ENCODE data around the gene RIMBP2.

RIMBP2 gene

DNA sequence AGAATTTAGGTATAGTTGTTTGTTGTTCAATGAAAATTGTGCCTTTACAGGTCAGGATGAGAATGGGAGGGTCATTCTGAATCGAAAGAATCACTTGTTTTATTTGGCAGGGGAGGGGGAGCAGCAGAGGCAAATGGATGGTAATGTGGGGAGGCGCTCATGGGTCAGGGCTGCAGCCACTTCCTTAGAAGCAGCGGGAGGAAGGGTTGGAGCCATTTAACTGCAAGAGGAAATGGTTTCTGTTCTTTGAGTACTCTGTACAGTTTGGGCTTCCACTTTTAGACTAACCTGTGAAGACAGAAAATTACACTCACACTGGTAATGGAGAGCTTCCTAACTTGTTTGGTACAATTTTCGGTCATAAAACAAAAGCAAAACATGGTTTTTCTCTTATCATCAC, 321.2 kb downstream of the RIMBP2 start:
- no peak for DNase-seq

DNA sequence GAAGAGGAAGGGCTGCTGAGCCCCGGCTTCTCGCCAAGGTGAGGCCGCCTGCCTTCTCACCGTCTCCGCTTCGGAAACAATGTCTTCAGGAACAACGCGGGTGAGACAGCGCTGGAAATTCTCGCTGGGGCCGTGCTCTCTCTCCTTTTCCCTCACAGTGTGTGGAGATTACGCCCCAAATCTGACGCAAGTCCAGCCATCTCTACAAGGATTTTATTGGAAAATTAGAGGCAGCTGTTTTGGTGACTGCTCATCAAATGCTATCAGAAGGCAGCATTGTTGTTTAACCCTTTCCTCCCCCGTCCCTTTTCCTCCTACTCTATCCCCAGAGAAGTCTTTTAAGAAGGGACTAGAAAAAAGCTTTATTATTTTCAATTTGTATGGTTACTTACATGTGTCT, 324.9 kb downstream of the RIMBP2 start:
- no peak for DNase-seq

DNA sequence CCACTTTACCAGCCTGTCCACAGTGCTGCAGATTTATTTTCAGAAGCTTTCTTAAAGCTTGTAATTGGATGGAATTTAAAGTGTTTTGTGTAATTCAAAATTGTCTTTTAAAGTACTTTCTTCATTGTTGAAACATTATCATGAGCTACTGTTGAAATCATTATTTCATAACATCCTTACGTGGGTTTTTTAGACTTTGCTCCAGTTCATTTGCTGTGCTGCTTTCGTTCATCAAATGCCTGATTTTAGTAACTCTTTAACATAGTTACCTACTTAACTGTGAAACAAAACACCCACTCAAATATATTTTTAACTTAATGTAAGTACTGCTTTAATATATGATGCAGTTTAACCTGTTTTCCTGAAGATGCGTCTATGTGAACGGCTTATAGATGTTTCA, 330.9 kb downstream of the RIMBP2 start:
- DNase-seq: no peak

DNA sequence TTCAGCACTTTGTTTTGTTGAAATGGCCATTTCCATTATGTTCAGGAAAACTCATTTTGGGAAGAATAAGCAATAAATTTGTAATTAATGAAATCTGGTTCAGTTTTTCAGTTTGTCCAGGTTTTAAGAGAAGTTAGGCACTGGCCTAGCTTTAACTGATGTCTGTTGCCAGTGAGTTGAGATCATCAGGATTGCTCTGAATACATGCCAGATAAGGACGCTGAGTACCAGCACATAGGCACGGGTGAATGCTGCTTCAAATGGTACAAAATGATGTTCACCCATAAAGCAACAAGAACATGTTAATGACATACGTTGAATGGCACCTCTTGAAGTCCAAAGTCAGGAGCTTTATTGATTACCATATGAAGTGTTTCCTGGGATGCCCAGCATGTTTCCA, 331.9 kb downstream of the RIMBP2 start:
- no peak for DNase-seq

DNA sequence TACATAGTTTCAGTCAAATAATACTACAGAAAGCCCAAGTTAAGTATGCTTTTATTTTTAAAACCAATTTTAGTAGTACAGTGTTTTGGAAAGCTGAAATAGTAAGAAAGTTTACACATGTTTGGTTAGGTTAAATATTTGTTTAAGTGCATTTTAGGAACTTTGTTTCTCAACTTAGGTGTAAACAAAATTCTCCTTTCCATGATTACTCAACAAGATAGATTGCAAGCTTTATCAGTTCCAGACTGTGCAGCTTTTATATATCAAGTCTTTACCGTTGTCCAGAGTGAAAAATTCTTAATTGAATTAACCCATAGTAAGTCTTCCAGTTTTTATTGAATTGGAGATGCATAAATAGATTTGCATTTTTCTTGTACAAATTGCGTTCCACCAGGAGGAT, 333.3 kb downstream of the RIMBP2 start:
- no peak for DNase-seq

DNA sequence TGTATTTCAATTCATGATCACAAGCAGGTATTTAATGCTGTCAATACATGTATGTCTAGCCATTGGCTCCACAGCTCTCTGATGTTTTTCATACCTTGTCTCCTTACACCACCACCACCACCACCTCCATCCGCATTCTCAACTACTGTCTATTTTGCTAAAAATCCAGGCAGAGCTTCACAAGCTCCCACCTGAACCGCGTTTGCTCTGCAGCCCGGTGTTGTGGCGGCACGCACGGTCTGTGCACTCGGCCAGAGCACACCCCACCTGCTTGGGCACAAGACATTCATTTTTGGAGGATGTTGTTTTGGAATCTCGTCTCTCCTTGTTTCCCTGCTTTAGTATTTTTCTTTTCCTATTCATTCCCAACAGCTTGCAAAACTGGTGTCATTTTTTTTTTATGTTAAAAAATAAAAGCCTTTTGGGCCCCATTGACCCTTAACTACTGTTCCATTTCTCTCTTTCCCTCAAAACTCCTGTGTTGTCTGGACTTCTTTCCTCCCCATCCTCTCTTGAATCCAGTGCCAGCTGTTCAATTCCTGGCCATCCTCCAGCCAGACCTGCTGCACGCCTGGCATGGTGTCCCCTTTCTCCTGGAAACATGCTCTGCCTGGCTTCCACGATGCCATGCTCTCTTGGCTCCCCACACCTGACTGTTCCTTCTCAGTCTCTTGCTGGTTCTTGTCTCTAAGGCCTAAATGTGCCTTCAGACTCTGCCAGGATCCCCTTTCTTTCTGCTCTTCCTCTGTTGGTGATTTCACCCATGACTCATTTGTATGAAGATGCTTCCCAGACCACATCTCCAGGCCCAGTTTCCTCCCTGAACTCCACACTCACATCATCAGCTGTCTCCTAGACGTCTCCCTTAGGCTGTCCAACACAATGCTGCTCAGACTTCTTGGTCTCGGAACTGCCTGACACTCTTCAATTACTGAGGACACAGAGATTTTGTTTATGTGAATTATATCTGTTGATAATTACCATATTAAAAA, 340.5 kb downstream of the RIMBP2 start:
- DNase-seq: no peak

DNA sequence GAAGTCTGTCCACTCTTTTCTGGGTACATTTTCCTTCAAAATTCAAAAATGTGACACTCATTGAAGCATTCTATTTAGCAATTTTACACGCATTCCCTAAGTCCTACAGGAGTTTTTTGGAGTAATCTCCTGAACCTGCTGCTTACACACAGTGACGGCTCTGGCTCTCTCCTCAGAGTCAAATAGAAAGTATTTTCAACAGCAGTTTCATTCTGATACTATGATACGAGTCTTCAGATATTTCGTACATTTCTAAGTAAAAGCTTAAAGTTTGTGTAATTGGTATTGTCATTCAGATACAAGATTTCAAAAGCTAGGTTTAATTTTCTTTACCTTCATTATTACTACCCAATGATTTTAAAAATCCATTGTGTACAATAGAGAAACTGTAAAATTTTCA, 342.0 kb downstream of the RIMBP2 start:
- DNase-seq: no peak

DNA sequence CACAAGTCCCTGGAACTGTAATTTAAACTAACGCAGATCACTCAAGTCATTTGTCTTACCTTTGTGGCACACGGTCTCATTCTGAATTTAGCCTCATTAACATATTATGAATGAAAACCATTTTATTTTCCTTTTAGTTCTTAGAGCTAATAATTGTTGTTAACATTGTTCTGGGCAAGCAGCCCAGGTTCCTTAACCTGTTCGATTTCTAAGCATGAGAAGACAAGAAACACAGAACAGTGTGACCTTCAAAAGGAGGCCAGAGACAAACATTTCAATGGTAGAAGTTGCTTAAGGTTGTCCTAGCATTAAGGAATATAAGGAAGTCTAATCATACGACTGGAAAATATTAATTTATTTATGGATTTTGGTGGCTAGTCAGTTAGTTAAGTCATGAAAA, 343.2 kb downstream of the RIMBP2 start:
- no peak for DNase-seq

DNA sequence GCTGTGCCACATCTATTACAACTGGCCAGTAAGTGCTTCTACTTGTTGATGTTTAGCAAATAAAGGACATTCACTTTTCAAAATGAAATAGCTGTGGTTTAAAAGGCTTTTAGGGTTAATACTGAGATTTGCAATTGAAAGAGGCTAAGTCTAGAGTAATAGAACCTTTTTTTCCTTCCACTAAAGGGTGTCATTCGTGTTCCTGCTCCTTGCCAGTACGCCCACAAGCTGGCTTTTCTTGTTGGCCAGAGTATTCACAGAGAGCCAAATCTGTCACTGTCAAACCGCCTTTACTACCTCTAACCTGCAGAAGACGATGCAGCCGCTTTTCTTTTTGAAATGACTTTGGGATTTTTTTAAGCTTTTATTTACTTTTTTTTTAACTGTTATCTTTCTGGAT, 344.8 kb downstream of the RIMBP2 start:
- DNase-seq: no peak

DNA sequence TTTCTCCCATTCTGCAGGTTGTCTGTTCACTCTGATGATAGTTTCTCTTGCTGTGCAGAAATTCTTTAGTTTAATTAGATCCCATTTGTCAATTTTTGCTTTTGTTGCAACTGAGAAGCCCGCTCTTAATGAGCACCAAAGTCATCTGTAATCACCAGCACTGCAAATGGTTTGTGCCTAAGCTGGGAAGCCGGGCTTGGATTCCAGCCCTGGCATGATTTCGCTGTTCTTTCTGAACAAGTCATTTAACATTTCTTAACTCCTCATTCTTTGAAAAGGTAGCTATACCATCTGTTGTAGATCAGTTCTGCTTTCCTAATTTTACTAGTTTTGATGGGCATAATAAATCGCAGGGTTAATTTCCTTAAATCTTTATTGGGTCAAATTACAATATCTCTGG, 346.3 kb downstream of the RIMBP2 start:
- no peak for DNase-seq

DNA sequence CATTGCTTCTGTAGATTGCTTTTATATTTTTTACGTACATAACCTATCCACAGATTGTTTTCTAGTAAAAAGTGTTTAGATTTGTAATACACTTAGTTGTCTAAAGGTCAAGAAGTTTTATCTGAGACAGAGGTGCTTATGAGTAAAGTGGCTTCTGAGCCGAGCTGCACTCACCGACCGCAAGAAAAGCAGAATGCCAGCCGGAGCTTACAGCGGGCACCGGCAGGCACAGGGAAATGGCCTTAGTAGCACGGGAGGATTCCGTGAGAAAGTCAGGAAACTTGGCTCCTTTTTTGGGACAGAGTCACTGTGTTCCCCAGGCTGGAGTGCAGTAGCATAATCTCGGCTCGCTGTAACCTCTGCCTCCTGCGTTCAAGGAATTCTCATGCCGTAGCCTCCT, 348.6 kb downstream of the RIMBP2 start:
- DNase-seq: no peak

DNA sequence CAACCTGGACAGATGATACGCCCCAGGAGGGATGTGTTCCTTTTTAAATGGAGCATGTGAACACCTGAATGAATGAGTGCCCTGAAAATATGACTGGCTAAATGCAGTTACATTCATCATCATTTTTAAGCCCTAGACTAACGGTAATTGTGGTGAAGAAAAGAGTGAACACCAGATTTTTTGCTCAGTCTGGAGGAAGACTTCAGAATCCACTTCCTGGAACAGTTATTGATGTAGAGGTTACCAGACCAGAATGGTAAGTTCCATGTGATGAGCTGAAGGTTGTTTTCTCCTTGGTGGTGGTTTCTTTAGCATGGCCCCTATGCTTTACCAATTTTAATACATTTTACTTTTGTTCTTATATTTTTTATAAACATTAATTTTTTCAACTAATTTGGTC, 349.1 kb downstream of the RIMBP2 start:
- DNase-seq: no peak

DNA sequence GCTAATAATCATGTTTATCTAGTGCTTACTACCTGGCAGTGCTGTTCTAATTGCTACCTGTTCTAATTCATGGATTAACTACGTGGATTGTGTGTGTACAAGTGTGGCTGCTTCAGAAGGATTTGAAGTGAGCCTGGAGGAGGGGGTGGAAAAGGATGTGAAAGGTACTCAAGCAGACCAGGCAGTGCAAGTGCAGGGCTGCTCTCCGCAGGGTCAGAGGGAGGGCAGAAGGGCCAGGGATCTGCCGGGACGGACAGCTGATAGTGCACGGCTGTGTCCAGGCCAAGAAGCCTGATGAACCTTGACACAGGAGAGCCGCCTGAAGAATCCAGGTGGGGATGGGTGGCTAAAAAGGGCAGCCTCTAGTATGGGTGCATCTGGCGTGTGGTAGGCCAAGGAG, 349.9 kb downstream of the RIMBP2 start:
- DNase-seq: no peak

DNA sequence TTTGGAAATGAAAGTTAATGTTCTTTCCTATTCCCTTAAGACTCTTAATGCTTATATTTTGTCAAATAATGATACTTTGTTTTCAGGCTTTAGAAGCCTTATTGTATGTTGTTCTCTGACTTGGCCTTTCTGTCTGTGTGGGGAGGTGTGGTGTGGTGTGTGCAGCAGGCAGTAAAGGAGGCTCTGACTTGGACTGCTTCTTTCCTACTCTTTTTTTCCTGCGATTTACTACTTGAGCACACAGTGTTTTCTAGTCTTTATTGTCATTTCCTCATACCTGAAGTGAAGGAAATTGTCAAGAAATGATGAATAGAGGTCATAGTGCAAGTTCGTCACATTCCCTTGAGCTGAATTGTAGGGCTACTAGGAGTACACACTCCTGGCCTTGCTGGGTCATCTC, 351.5 kb downstream of the RIMBP2 start:
- DNase-seq: no peak

DNA sequence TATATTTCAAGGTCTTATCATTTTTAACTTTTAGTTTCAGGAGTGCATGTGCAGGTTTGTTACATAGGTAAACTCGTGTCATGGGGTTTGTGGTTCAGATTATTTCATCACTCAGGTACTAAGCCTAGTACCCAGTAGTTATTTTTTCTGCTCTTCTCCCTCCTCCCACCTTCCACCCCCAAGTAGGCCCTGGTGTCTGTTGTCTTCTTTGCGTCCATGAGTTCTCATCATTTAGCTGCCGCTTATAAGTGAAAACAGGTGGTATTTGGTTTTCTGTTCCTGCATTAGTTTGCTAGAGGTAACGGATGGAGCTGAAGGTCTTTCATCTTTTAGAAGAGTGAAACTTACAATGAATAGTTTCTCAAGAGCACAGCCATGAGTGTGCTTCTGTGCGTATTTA, 354.0 kb downstream of the RIMBP2 start:
- DNase-seq: no peak

DNA sequence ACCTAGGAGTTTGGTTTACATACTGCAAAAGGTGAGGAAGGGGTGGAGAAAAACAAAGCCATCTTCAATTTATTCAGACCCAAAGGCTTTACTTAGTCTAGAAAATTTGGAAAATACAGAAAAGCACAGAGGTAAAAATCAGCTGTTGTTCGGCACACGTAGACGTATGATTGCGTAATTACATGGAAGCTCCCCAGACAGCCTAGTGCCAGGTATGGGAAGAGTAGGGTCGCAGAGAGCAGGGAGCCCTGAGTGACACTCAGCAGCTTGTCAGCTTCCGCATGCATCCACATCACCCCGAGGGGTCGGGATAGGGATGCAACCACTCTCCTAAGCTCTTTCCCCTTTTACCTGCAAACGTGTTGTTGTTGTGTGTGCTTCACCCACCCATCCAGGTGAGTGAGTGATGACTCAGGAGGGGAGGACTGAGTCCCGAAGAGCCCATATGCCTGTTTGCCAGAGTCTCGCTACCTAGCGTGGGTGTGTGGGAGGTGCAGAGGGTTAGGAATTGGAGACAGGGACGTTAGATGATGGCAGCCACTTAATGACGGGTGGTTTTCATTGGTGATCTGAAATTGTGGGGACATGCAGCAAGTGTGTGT, 358.3 kb downstream of the RIMBP2 start:
- no peak for DNase-seq

DNA sequence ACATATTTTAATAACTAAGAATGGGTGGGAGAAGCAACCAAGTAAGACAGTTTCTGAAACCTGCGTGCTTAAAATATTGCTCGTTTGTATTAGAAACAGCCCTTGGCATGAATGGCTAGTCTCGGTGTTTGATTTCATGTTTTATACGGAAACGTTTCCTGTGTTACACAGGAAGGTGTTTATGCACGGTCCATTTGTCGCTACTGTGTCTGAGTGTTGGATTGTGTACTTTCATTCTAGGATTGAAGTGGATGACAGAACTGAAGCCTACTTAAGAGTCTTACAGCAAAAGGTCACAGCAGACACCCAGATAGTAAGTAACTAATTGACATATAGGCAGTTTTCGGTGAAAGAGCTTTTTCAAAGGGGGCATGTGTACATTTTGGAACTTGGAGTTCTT, 358.9 kb downstream of the RIMBP2 start:
- no peak for DNase-seq

DNA sequence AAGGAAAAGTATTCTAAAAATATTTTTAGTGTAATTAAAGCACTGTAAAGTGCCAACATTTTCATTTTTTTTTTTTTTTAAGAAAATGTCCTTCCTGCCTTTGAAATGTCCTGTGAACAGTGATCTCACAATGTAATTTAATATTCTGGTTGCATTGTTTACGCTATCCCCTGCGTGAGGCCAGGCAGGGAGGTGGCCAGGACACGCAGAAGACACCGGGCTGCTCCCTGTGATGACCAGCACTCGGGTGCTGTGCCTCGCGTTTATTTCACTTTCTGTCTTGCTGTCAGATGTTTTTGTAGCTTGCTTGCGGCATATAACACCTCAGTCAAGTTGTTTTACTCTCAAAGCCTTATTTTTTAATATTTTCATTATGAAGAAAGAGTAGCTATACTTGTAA, 359.9 kb downstream of the RIMBP2 start:
- no peak for DNase-seq

DNA sequence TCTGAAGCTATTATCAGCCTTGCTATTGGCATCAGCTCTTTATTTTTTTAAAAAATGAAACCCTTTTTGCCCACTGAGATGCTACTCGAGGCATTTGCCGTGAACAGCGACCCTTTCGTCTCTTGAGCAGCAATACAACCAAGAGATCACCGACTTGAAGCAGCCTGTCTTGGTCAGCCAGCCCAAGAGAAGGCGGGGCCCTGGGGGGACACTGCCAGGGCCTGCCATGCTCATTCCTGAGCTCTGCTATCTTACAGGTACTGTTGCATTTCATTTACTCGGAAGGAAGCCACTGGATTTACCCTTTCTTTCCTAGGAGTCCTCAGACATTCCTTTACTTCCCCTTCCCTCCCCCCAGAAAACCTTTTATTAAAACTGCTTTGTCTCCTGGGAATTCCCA, 361.7 kb downstream of the RIMBP2 start:
- DNase-seq: no peak

DNA sequence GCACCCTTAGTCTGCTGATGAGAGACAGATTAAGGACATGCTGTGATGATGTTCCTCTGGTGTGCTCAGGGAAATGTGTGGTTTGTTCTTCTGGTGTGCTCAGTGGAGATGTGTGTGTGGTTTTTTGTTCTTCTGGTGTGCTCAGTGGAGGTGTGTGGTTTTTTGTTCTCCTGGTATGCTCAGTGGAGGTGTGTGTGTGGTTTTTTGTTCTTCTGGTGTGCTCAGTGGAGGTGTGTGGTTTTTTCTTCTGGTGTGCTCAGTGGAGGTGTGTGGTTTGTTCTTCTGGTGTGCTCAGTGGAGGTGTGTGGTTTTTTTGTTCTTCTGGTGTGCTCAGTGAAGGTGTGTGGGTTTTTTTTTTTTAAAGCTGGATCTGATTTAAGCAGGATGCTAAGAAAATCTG, 363.0 kb downstream of the RIMBP2 start:
- no peak for DNase-seq

DNA sequence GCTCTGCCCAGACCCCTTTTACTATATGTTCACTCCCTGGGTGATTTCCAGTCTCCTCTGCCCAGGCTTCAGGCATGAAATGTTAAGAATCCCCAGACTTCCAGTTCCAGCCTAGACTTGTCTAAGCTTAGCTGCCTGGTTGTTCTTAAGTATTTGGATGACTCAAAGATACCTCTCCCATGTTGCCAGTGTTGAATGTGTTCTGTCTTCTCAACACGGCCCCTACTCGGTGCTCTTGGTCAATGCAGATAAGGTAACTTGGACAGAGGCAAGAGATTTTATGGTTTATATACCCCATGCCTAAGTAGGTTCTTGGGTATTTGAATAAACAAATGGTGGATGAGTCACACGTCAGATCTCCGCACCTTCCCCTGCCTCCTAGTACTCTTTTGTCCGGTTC, 364.8 kb downstream of the RIMBP2 start:
- no peak for DNase-seq

DNA sequence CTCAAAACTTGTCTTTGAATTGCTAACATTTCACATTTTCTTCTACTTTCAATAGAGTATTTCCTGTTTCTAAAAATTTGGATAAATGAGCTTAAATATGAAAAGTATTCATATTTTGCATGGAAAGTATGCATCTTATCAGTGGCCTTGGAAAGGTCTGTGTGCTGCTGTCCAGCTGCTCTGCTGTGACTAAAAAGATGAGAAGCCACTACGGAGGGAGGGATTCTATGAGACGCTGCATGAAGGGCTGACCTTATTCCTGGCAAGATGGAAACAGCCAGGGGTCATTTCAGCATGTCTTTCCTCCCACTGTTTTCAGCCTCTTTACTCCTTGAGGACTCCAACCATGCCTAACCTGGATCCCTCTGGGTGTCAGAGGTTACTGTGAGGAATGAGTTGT, 365.4 kb downstream of the RIMBP2 start:
- no peak for DNase-seq

DNA sequence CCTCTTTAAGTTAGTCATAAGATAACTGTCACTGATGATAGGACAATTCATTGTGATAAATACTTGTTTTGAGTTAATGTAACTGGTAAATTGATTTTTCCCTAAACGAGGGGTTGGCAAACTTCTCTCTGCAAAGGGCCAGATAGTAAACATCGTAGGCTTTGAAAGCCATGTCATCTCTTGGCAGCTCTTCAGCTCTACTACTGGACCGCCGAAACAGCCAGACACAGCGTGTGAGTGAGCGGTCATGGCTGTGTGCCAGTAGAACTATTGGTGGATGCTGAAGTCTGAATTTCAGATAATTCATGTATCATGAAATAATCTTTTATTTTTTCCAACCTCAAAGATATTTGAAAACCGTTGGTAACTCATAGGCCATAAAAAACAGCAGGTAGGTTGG, 368.5 kb downstream of the RIMBP2 start:
- DNase-seq: no peak

All from inflammatory macrophage treated with lipopolysaccharide for 1 hour (primary cell).